Mesodermal cell (in vitro differentiated cells): ENCODE measurements around the gene PHF21A.

Experiments used
- H3K27ac ChIP-seq: 2 replicates; pipeline ENCODE4 v1.7.0; 2013; ENCODE audit warnings: mild to moderate bottlenecking, low read depth, low read length, moderate library complexity; ENCODE audit not compliant: severe bottlenecking
- H3K36me3 ChIP-seq: 2 replicates; pipeline ENCODE4 v1.7.1; 2013; ENCODE audit warnings: mild to moderate bottlenecking, low read length, moderate library complexity; ENCODE audit not compliant: control insufficient read depth, insufficient read depth
- H3K4me1 ChIP-seq: one replicate; pipeline ENCODE4 v1.7.1; 2013; ENCODE audit warnings: mild to moderate bottlenecking, low read length; ENCODE audit not compliant: insufficient read depth, control insufficient read depth, poor library complexity, severe bottlenecking
- H3K4me3 ChIP-seq: 2 replicates; pipeline ENCODE4 v1.7.0; 2013; ENCODE audit warnings: low read length, control low read depth, mild to moderate bottlenecking; ENCODE audit not compliant: insufficient read depth, poor library complexity, severe bottlenecking; ENCODE audit errors: extremely low read depth
- H3K9me3 ChIP-seq: 2 replicates; pipeline ENCODE4 v1.7.1; 2013; ENCODE audit warnings: mild to moderate bottlenecking, low read length, moderate library complexity; ENCODE audit not compliant: control insufficient read depth
- WGBS, 2 experiments: methylation state at CpG; one replicate each; pipeline ENCODE4 v1.1.5; 2013; ENCODE audit warnings: missing lambda C conversion rate in 2 of 2; ENCODE audit not compliant: insufficient coverage in 2 of 2; 5-methylcytosine and 5-hydroxymethylcytosine counted together

The PHF21A gene

GRCh38 chr11:45935349-45936064 lies 185.7 kb downstream of the PHF21A start:
- Histone ChIP-seq H3K4me3 (no peak overlapping the region), H3K27ac (no peak overlapping the region), H3K36me3 (peaks cover 62% of the 10 kb centered on the region), H3K4me1 (no peaks in the 10 kb centered on the region), H3K9me3 (no peaks in the 10 kb centered on the region)
- 96 to 97% methylated on average over 6 of the region's 8 CpGs for WGBS, 2 experiments

DNA sequence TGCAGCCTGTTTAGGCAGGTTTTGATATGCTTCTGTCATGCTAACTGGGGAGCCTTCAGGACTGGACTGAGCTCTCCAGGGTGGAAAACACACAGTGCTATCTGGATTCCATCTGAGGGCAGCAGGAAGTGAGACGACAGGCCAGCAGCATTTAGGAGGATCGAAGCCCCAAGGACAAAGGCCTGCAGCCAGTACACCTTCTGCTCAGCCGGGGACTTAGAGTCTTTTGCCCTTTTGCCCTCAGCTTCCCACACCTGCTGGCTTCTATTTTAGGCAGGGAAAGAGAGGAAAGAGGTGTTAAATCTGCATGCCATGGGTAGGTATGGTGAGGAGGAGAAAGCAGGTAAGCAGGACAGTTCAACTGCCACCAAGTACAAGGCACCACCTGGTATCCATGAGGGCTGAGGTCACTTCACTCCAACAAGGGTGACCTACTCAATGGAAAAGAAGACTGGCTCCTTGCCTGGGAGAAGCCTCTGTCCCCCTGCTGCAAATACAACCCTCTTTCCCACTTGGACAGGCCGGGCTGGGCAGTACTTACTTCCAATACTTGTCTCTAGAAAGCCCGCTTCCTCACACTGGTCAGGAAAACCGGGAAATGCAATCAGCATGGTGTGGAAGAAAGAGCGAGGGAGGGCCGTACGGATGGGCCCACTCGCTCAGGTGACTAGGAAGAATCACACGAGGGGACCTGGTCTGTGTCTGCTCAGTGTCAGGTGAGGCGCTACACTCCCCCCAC lies 186.5 kb downstream of the PHF21A start:
- no peak overlapping the region for H3K4me3 ChIP-seq
- H3K4me1 ChIP-seq: no peaks in the 10 kb centered on the region
- 91 to 93% methylated on average over 7 to 10 of the region's 12 CpGs for WGBS, 2 experiments
- no peak overlapping the region for H3K27ac ChIP-seq
- H3K36me3 ChIP-seq: peaks cover 67% of the 10 kb centered on the region
- no peaks in the 10 kb centered on the region for H3K9me3 ChIP-seq

DNA sequence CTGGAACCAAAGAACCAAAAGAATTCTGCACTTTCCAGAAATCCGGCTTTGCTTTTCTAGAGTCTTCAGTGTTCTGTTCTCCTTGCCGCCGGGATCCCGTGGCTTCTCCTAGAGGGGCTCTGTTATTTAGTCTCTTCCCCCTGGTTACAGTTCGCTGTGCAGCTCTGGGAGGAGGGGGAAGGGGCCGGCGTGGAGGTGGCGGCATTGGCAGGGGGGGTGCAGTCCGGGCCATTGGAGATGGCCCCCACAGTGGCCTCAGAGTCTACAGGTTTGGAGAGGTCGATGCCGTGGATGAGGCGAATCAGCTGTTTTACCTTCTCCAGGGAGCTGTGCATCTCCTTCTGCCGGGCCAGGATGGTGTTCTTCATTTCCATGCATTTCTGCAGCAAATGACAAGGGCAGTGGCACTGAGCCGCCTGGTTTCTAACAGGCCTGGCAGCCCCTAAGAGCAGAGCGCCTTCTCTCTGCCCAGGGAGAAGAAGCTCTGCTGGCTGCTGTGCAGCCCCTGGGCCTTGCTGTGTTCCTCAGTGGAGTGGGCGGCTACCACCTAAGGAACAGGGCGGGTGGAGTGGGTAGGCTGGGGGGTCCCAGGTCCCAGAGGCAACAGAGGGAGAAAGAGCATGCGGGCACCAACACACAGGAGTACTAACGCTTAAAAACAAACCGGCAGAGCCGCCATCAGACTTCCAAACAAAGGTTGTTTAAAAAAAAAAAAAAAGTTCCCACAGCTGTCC lies 187.2 kb downstream of the PHF21A start:
- H3K4me3 ChIP-seq: no peak overlapping the region
- no peak overlapping the region for H3K27ac ChIP-seq
- H3K36me3 ChIP-seq: peaks cover 67% of the 10 kb centered on the region
- 96 to 97% methylated on average over 17 to 18 of the region's 21 CpGs for WGBS, 2 experiments
- no peaks in the 10 kb centered on the region for H3K9me3 ChIP-seq
- H3K4me1 ChIP-seq: no peaks in the 10 kb centered on the region

- Histone ChIP-seq H3K36me3 (peaks cover 67% of the 10 kb centered on the region), H3K27ac (no peak overlapping the region), H3K9me3 (no peaks in the 10 kb centered on the region), H3K4me1 (no peaks in the 10 kb centered on the region), H3K4me3 (no peak overlapping the region)
- WGBS, 2 experiments: 93 to 98% methylated on average over 6 of the region's 15 CpGs
Observed at GRCh38 chr11:45933131-45933831, 188.0 kb downstream of the PHF21A start.

DNA sequence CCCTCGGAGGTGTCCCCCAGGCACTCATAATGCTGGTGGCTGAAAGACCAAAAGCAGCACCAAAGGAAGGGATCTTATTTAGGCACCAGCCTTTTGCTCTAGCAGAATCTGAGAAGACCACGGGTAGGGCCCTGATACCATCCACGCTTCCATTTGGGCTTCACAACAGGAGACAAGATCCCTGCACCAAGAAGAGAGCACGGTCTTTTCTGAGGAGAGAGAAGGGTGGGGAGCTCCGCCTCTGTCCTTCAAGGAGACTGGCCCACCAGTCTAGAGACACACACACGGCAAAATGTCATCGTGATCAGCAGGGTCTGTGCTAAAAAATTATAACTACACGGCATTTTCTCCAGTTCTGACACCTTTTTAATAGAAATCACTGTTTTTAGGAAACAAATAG lies 189.0 kb downstream of the PHF21A start:
- Histone ChIP-seq H3K36me3 (peaks cover 59% of the 10 kb centered on the region), H3K4me1 (no peaks in the 10 kb centered on the region), H3K4me3 (no peak overlapping the region), H3K27ac (no peak overlapping the region), H3K9me3 (no peaks in the 10 kb centered on the region)
- WGBS, 2 experiments: 96 to 98% methylated on average over 5 to 7 of the region's 8 CpGs

DNA sequence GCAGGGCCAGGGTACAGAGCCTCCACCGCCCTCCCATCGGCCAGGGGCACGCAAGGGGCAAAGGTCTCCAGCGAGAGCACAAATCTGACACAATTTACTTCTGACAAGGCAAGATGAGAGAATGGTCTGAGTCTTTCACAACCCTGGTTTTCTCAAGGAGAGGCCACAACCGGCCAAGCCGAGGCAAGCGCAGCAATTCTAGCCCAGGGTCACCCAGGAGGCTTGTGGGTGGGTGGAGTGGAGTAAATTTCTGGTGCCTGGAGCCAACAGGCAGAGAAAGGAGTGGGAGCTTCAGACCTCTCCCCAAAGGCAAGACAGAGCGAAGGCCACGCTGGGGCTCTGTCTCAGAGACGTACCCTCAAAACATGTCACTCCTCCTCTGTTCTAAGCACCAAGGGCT lies 189.5 kb downstream of the PHF21A start:
- 95 to 100% methylated on average over 9 to 10 of the region's 10 CpGs for WGBS, 2 experiments
- no peaks in the 10 kb centered on the region for H3K4me1 ChIP-seq
- H3K4me3 ChIP-seq: no peak overlapping the region
- no peaks in the 10 kb centered on the region for H3K9me3 ChIP-seq
- no peak overlapping the region for H3K27ac ChIP-seq
- peaks cover 54% of the 10 kb centered on the region for H3K36me3 ChIP-seq

DNA sequence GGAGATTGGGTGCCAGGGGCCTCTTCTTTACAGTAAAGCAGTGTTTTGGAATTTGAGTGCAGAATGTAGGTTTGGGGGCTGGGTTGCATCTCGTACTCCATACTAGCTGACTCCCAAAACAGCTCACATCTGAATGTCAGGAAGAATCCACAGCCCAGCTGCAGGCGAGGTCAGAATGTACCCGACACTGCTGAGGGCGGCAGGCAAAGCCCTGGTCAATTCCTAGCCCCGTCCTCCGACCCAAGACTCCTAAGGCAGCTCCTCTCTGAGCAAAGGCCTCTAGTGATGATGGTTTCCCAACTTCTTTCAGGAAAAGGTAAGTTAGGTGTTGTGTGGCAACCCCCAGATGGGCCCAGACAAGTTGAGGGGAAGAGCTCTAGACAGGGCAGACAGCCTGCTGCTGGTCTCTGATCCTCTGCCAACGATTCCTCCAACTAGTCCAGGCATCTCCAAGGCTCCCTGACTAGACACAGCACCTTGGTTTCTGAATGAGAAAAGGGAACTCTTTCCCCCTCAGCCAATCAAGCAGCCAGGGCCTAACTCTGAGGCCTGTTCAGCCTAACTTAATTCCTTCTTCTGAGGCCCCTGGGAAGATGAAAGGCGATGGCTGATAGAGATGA lies 190.2 kb downstream of the PHF21A start:
- Histone ChIP-seq H3K4me3 (no peak overlapping the region), H3K27ac (no peak overlapping the region), H3K36me3 (peaks cover 47% of the 10 kb centered on the region), H3K4me1 (no peaks in the 10 kb centered on the region), H3K9me3 (no peaks in the 10 kb centered on the region)
- WGBS, 2 experiments: 90 to 95% methylated on average over 5 to 6 of the region's 8 CpGs

- no peaks in the 10 kb centered on the region for H3K9me3 ChIP-seq
- no peak overlapping the region for H3K4me3 ChIP-seq
- H3K36me3 ChIP-seq: peaks cover 39% of the 10 kb centered on the region
- no peak overlapping the region for H3K27ac ChIP-seq
- WGBS, 2 experiments: 93 to 98% methylated on average over 14 of the region's 14 CpGs
- no peaks in the 10 kb centered on the region for H3K4me1 ChIP-seq
Observed at GRCh38 chr11:45930031-45930794, 191.0 kb downstream of the PHF21A start.

DNA sequence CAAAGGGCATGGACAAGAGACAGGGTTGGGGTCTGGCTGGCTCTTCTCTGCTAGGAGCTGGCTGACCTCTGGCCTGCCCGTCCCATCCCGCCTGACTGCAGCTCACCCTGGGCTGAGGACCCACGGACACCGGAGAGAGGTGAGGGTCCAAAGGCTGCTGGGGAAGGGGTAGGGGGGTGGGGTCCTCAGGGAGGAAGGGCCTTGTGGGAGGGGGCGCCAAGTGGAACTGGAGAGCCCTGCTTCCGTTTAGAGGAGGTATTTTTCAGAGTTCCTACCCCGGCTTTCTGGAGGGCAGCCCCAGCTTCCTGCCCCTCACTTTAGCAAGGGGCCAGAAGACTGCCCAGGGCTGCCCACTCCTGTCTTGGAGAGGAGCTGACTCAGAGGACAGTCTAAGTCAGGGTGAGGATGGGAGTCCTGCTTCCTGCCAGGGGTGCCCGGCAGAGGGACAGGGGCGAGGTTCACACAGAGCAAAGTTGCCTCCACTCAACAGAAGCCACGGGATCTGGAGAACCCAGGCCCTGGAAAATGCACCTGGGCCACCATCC lies 191.7 kb downstream of the PHF21A start:
- no peaks in the 10 kb centered on the region for H3K4me1 ChIP-seq
- peaks cover 33% of the 10 kb centered on the region for H3K36me3 ChIP-seq
- no peaks in the 10 kb centered on the region for H3K9me3 ChIP-seq
- H3K27ac ChIP-seq: no peak overlapping the region
- WGBS, 2 experiments: 87 to 100% methylated on average over 3 to 4 of the region's 10 CpGs
- no peak overlapping the region for H3K4me3 ChIP-seq
